ENCODE data around the gene STEAP1B. TPM values are rescaled to one million over a fixed set of nuclear protein-coding genes. Genes with fewer than 3 reads are reported as not detected.
"Not testable (repeated sequence)": the region's sequence is repeated elsewhere in the genome, so short reads cannot be mapped to it uniquely, and the experiment has no call there.

STEAP1B gene
- total RNA-seq, 4 donors from 2014 or later = 1.2 to 3.5 TPM; not detected in 2

DNA sequence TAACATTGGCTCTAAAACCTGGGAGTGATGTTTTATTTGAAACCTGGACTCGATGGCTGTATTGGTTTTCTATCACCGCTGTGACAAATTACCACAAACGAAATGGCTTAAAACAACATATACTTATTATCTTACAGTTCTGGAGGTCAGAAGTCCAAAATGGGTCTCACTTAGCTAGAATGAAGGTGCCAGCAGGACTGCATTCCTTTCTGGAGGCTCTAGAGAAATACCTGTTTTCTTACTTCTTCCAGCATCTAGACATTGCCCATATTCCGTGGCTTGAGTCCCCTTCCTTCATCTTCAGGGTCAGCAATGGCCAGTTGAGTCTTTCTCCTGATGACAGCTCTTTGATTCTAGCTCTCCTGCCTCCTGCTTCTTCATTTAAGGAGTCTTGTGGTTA is 44.3 kb upstream of the STEAP1B start:
- TF ChIP-seq POLR2A (IDR thresholded peaks at IDR 0.05) = no peak
- TF ChIP-seq, protein P1, sequence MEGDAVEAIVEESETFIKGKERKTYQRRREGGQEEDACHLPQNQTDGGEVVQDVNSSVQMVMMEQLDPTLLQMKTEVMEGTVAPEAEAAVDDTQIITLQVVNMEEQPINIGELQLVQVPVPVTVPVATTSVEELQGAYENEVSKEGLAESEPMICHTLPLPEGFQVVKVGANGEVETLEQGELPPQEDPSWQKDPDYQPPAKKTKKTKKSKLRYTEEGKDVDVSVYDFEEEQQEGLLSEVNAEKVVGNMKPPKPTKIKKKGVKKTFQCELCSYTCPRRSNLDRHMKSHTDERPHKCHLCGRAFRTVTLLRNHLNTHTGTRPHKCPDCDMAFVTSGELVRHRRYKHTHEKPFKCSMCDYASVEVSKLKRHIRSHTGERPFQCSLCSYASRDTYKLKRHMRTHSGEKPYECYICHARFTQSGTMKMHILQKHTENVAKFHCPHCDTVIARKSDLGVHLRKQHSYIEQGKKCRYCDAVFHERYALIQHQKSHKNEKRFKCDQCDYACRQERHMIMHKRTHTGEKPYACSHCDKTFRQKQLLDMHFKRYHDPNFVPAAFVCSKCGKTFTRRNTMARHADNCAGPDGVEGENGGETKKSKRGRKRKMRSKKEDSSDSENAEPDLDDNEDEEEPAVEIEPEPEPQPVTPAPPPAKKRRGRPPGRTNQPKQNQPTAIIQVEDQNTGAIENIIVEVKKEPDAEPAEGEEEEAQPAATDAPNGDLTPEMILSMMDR (IDR thresholded peaks at IDR 0.05) = no peak
- no peak for DNase-seq
- Histone ChIP-seq H3K27ac (no peak overlapping the region), H3K9me3 (no peaks in the 10 kb centered on the region), H3K27me3 (peaks cover 0 to 3% of the 10 kb centered on the region in 2 donors), H3K36me3 (no peaks in the 10 kb centered on the region), H3K4me3 (no peak overlapping the region), H3K4me1 (no peaks in the 10 kb centered on the region)
- intact Hi-C loops (cut with DNase I; ENCODE audit: low total_unique reads) = no loop called here

DNA sequence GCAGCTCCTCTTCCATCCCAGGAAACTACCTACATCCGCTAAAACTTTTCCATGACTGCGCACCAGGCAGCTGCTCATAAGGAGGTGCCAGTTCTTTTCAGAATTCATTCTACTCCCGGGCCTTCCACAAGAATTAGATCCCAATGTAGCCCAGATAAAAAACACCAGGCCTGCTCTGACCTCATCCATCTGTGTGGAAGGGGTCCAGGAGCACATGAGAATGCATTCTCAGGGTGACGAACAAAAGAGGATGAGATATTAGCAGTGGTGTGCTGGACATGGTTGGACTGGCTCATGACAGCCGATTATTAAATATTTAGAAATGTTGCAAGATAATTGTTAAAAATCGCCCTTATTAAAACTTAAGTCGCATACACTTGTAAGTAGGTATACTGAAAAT is 43.2 kb upstream of the STEAP1B start:
- no peak overlapping the region for H3K27ac ChIP-seq
- H3K4me1 ChIP-seq = no peaks in the 10 kb centered on the region
- no peak for DNase-seq
- no peak overlapping the region for H3K4me3 ChIP-seq
- TF ChIP-seq, protein P1 (IDR thresholded peaks at IDR 0.05) = no peak
- no peak for TF ChIP-seq POLR2A (IDR thresholded peaks at IDR 0.05)
- intact Hi-C loops (cut with DNase I; ENCODE audit: low total_unique reads) = no loop called here
- no peaks in the 10 kb centered on the region for H3K9me3 ChIP-seq
- H3K27me3 ChIP-seq = peaks cover 0 to 3% of the 10 kb centered on the region in 2 donors
- H3K36me3 ChIP-seq = no peaks in the 10 kb centered on the region

DNA sequence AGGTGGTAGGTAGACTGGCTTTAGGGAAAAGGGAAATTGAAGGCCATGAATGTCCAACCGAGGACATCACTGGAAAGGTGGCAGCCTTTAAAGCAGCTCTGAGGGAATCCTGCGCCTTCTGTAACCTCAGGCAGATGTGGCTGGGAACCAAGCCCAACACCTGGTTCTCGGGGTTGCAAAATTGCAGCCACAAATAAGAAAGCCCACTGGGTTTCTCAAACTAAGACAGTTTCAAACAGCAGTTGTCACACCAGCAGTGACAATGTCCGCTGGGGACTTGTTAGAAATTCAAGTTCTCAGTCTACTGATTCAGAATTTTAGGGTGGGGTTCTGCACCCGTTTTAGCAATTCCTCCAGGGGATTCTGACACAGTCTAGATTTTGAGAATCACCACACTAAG is 42.7 kb upstream of the STEAP1B start:
- TF ChIP-seq, protein P1 (IDR thresholded peaks at IDR 0.05) = no peak
- TF ChIP-seq POLR2A (IDR thresholded peaks at IDR 0.05) = no peak
- H3K27me3 ChIP-seq = peaks cover 0 to 3% of the 10 kb centered on the region in 2 donors
- no peaks in the 10 kb centered on the region for H3K36me3 ChIP-seq
- no peak overlapping the region for H3K27ac ChIP-seq
- H3K9me3 ChIP-seq = no peaks in the 10 kb centered on the region
- no peak for DNase-seq
- intact Hi-C loops (cut with DNase I; ENCODE audit: low total_unique reads) = no loop called here
- H3K4me3 ChIP-seq = no peak overlapping the region
- no peaks in the 10 kb centered on the region for H3K4me1 ChIP-seq

DNA sequence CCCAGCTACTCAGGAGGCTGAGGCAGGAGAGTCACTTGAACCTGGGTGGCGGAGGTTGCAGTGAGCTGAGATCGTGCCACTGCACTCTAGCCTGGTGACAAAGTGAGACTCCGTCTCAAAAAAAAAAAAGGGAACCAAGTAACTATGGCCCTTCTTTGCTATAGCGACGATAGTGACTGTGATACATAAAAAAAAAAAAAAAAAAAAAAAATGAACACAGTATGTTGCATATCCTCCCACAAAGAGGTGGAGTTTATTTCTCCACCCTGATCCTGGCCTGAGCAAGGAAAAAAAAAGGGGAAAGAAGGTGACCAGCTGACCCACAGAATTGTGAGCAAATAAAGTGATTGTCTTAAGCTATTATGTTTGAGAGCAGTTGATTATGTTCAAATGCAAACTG is 42.3 kb upstream of the STEAP1B start:
- DNase-seq = no peak
- no peak overlapping the region for H3K27ac ChIP-seq
- peaks cover 0 to 3% of the 10 kb centered on the region in 2 donors for H3K27me3 ChIP-seq
- TF ChIP-seq, protein P1 (IDR thresholded peaks at IDR 0.05) = no peak
- TF ChIP-seq POLR2A (IDR thresholded peaks at IDR 0.05) = no peak
- intact Hi-C loops (cut with DNase I; ENCODE audit: low total_unique reads) = no loop called here
- H3K36me3 ChIP-seq = no peaks in the 10 kb centered on the region
- H3K9me3 ChIP-seq = no peaks in the 10 kb centered on the region
- no peak overlapping the region for H3K4me3 ChIP-seq
- no peaks in the 10 kb centered on the region for H3K4me1 ChIP-seq

DNA sequence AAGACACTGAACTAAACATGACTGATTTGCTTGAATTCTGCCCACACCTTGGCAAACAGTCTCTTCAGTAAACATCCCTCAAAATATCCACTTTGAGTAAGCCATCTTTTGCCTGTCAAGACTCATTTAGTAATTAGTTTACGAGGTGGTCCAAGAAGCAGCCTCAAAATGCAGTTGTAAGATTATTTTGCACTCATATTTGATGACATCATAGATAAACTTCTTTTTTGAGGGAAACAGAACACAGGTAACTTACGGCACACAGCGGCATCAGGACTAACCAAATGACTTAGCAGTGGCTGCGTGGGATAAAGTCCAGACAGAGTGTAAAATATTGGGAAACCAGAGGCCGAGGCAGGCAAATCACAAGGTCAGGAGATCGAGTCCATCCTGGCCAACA is 41.8 kb upstream of the STEAP1B start:
- TF ChIP-seq, protein P1 (IDR thresholded peaks at IDR 0.05) = no peak
- no peak for TF ChIP-seq POLR2A (IDR thresholded peaks at IDR 0.05)
- no peaks in the 10 kb centered on the region for H3K4me1 ChIP-seq
- DNase-seq = no peak
- no peak overlapping the region for H3K4me3 ChIP-seq
- H3K9me3 ChIP-seq = no peaks in the 10 kb centered on the region
- H3K27ac ChIP-seq = no peak overlapping the region
- intact Hi-C loops (cut with DNase I; ENCODE audit: low total_unique reads) = no loop called here
- peaks cover 0 to 3% of the 10 kb centered on the region in 2 donors for H3K27me3 ChIP-seq
- H3K36me3 ChIP-seq = no peaks in the 10 kb centered on the region

DNA sequence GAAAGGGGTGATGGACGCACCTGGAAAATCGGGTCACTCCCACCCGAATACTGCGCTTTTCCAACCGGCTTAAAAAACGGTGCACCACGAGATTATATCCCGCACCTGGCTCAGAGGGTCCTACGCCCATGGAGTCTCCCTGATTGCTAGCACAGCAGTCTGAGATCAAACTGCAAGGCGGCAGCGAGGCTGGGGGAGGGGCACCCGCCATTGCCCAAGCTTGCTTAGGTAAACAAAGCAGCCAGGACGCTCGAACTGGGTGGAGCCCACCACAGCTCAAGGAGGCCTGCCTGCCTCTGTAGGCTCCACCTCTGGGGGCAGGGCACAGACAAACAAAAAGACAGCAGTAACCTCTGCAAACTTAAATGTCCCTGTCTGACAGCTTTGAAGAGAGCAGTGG is 28.5 kb upstream of the STEAP1B start:
- H3K36me3 ChIP-seq = not testable (repeated sequence)

DNA sequence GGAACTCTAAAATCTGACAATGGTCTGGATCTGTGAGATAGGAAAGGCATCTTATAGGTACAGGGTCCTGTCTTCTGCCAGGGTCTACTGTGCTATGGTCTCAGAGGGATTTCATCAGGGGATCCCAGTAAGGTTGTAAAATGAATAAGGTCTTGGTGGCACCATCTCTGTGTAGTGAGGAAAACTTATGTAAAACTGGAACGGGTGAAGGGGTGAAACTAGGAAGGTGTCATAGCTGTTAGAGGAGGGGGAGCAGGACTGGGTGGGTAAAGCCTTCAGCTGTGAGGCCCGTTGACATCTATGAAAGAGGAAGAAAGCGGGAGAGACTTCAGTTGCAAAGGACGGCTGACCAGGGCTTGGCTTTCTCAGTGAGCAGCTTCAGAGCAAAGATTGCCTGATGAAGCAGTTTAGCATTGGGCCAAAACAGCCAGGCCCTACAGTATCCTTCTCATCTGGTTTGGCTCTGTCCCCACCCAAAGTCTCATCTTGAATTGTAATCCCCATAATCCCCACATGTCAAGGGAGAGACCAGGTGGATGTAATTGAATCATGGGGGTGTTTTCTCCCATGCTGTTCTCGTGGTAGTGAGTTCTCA is 24.5 kb upstream of the STEAP1B start:
- intact Hi-C loops (cut with DNase I; ENCODE audit: low total_unique reads); H3K9me3 ChIP-seq; H3K4me3 ChIP-seq; H3K4me1 ChIP-seq; H3K27me3 ChIP-seq; H3K27ac ChIP-seq; H3K36me3 ChIP-seq; DNase-seq: not testable (repeated sequence)

More for the DNA sequence above, 28.5 kb upstream of the STEAP1B start:
- DNase-seq; H3K9me3 ChIP-seq; H3K27ac ChIP-seq; H3K4me3 ChIP-seq; H3K4me1 ChIP-seq; H3K27me3 ChIP-seq; intact Hi-C loops (cut with DNase I; ENCODE audit: low total_unique reads): not testable (repeated sequence)

DNA sequence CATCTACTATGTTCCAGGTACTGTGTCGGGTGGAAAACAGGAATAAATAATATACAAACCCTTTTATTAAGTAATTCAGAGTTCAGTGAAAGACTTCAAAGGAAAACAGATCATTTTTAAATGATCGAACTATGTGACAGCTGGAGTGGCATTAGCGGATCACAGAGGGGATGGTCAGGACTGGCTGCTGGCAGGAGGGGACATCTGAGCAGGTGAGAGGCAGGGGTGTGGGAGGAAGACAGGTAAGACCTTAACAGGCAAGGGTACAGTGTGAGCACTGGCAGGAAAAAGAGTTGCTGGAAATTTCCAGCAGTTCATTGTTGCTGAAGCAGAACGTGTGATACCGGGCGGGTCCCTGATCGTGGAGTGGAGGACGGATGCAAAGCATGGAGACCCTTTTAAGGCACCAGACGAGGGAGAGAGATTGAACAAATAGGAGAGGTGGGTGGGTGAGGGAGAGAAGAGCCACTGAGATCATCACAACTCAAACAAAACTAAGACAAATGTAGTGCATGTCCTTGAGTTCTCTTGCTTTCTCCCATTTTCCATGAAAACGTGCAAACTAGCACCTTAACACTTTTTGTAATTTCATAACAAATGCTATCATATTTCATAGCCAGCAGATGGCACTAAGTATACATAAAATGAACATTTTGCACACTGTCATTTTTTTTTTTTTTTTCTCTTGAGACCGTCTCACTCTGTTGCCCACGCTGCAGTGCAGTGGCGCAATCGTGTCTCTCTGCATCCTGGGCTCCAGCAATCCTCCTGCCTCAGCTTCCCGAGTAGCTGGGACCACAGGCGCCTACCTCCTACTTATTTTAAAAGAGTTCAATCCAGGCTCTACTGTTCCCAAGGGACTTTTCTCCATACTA is 23.7 kb upstream of the STEAP1B start:
- H3K4me1 ChIP-seq; H3K27ac ChIP-seq; intact Hi-C loops (cut with DNase I; ENCODE audit: low total_unique reads); H3K4me3 ChIP-seq; H3K36me3 ChIP-seq; H3K27me3 ChIP-seq; H3K9me3 ChIP-seq: not testable (repeated sequence)
- DNase-seq = peak in 1 of 2 donors; percentile 18
